Neutrophil (primary cell): ENCODE measurements around the gene EFCAB6.

Source experiments
- H3K27ac ChIP-seq: fragments of 200-600 bp; sonication (generic); 2 replicates; pipeline ENCODE4 v1.5.1; 2016; ENCODE audit warnings: mild to moderate bottlenecking, moderate library complexity
- H3K27me3 ChIP-seq: fragments of 200-600 bp; sonication (generic); 2 replicates; pipeline ENCODE4 v1.6.0; 2016; ENCODE audit warnings: mild to moderate bottlenecking
- H3K36me3 ChIP-seq: fragments of 200-600 bp; sonication (generic); 2 replicates; pipeline ENCODE4 v1.5.1; 2017
- H3K4me1 ChIP-seq, 2 experiments: fragments of 200-600 bp in 1 of 2; sonication (generic) in 1 of 2; 1 replicate in 1 of 2; 2 replicates in 1 of 2; pipeline versions ENCODE4 v1.5.1 to v1.6.1; 2013 to 2016; ENCODE audit warnings: low read depth in 1 of 2, low read length in 1 of 2, mild to moderate bottlenecking in 1 of 2, moderate library complexity in 1 of 2; ENCODE audit not compliant: control insufficient read depth in 1 of 2, insufficient read depth in 1 of 2
- H3K4me3 ChIP-seq, 2 experiments: fragments of 200-600 bp in 1 of 2; sonication (generic) in 1 of 2; 1 replicate in 1 of 2; 2 replicates in 1 of 2; pipeline ENCODE4 v1.5.1; 2013 to 2016; ENCODE audit warnings: low read depth in 1 of 2, low read length in 1 of 2, mild to moderate bottlenecking in 1 of 2, moderate library complexity in 1 of 2
- H3K9me3 ChIP-seq: fragments of 200-600 bp; sonication (generic); 2 replicates; pipeline ENCODE4 v1.5.1; 2016
- CTCF ChIP-seq: fragments of 200-600 bp; sonication (generic); IDR thresholded peaks from 2 replicates; pipeline ENCODE4 v1.5.1; 2016; ENCODE audit warnings: antibody characterized with exemption

EFCAB6 gene

GRCh38 chr22:43521716-43522115, 290.4 kb downstream of the EFCAB6 start:
- H3K4me3 ChIP-seq: no peak overlapping the region
- no peaks in the 10 kb centered on the region for H3K9me3 ChIP-seq
- H3K27me3 ChIP-seq: peaks cover 6% of the 10 kb centered on the region
- no peaks in the 10 kb centered on the region for H3K4me1 ChIP-seq
- H3K36me3 ChIP-seq: no peaks in the 10 kb centered on the region
- no peak overlapping the region for H3K27ac ChIP-seq
- no peak for TF ChIP-seq CTCF

- Histone ChIP-seq H3K27me3 (peaks cover 2% of the 10 kb centered on the region), H3K4me1 (no peaks in the 10 kb centered on the region), H3K36me3 (no peaks in the 10 kb centered on the region), H3K9me3 (no peaks in the 10 kb centered on the region), H3K4me3 (no peak overlapping the region), H3K27ac (no peak overlapping the region)
- TF ChIP-seq CTCF: no peak
Observed at GRCh38 chr22:43520632-43521039, 291.5 kb downstream of the EFCAB6 start.

GRCh38 chr22:43516996-43517635, 295.0 kb downstream of the EFCAB6 start:
- TF ChIP-seq CTCF: no peak
- H3K9me3 ChIP-seq: no peaks in the 10 kb centered on the region
- H3K27ac ChIP-seq: no peak overlapping the region

GRCh38 chr22:43516386-43516785, 295.7 kb downstream of the EFCAB6 start:
- Histone ChIP-seq H3K27me3 (no peaks in the 10 kb centered on the region), H3K4me1 (no peaks in the 10 kb centered on the region), H3K27ac (no peak overlapping the region), H3K36me3 (no peaks in the 10 kb centered on the region), H3K4me3 (no peak overlapping the region), H3K9me3 (no peaks in the 10 kb centered on the region)
- TF ChIP-seq CTCF: no peak

More at GRCh38 chr22:43516996-43517635, 295.0 kb downstream of the EFCAB6 start:
- no peaks in the 10 kb centered on the region for H3K27me3 ChIP-seq
- no peaks in the 10 kb centered on the region for H3K36me3 ChIP-seq
- H3K4me3 ChIP-seq: no peak overlapping the region
- H3K4me1 ChIP-seq: no peaks in the 10 kb centered on the region

GRCh38 chr22:43515902-43516301, 296.2 kb downstream of the EFCAB6 start:
- Histone ChIP-seq H3K27me3 (no peaks in the 10 kb centered on the region), H3K36me3 (no peaks in the 10 kb centered on the region), H3K4me1 (no peaks in the 10 kb centered on the region), H3K9me3 (no peaks in the 10 kb centered on the region), H3K4me3 (no peak overlapping the region), H3K27ac (no peak overlapping the region)
- no peak for TF ChIP-seq CTCF
